CD1c-positive myeloid dendritic cell (primary cell): ENCODE measurements around the gene OGG1.

Experiments used
- DNase-seq: peaks from one replicate; pipeline ENCODE4 v3.0.0-alpha.2; 2016; ENCODE audit errors: extremely low spot score

Gene OGG1

GRCh38 chr3:9786209-9786739, 36.5 kb downstream of the OGG1 start:
- no peak for DNase-seq

GRCh38 chr3:9786825-9787669, 37.3 kb downstream of the OGG1 start:
- DNase-seq = peak; percentile 33

DNA sequence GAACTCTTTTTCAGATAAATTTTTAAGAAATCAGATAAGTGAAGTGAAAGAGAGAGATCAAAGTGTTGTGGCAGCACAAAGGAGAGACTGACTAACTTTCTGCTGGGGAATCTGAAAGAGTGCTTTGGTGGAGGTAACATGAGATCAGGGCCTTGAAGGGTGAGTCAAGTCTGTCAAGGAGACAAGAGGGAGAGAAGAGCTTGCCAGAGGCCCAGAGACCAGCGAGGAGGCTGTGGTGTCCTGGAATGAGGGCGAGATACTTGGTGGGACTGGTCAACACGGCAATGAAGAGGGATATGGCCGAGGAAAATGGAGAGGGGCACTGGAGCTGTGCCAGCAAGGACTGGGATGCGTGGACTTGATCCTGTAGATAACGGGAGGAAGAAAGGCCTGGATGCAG, 38.0 kb downstream of the OGG1 start:
- DNase-seq = no peak

DNA sequence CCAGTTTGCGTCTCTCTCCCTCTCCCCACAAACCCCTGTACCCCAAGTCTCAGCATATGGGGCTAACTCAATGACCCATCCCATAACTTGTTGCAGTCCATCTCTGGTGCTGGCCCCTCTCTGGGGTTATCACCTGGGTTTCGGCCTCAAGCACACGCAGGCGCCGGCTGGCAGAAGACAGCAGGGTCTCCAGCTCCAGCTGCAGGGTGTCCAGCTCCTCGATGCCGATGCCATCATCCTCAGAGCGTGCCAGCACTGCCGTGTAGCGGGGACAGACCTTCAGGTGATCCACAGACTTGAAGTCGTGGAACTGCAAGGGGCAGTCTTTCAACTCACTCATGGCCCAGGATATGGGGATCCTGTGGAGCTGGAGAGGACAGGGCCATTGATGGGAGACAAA, 41.4 kb downstream of the OGG1 start:
- DNase-seq = no peak

- no peak for DNase-seq
Measured at GRCh38 chr3:9791790-9792404, 42.1 kb downstream of the OGG1 start.

GRCh38 chr3:9792405-9793160, 42.8 kb downstream of the OGG1 start, which contains the start of the genes ARPC4 and TADA3:
TSS of gene ARPC4 (plus strand) at chr3:9793082. CDS start at chr3:9793122, 40 bp downstream.
TSS of gene TADA3 (minus strand) at chr3:9792473. CDS start at chr3:9791466, 1,007 bp downstream.
- DNase-seq = peak; percentile 94

DNA sequence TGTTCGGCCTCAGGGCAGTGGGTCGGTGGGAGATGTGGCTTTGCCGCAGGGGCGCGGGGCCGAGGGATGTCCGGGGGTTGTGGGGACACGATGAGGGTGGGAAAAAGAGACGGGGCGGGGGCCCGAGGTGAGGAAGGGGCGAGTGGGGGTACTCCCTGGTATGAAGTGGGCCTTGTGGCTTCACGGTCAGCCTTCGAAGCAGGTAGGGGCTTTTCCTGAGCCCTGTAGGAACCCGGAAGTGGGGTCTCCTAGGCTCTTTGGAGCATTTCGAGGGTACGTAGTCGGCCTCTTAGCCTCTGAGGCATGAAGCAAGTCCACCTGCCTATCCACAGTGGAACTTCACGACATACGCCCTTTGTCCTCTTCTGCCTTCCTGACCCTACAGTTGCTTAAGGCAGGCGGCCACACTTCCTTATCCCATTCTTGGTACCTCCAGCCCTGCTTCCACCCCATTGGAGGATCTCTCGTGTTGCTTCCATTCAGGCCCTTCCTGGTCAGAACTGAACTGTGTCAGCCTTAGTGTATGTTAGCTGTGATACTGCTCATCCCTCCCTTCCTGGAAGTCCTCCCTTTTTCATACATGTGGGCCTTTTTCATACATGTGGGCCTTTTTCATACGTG, 43.5 kb downstream of the OGG1 start:
- peak; percentile 76 for DNase-seq

DNA sequence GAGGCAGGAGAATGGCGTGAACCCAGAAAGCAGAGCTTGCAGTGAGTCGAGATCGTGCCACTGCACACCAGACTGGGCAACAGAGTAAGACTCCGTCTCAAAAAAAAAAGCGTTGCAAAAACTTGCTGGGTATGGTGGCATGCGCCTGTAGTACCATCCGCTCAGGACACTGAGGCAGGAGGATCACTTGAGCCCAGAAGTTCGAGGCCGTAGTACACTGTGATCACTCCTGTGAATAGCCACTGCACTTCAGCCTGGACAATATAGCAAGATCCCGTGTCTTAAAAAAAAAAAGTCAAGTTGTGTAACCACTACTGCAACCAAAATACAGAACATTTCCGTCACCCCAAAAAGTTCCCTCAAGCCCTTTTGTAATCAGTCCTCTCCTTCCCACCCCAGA, 44.6 kb downstream of the OGG1 start:
- no peak for DNase-seq

DNA sequence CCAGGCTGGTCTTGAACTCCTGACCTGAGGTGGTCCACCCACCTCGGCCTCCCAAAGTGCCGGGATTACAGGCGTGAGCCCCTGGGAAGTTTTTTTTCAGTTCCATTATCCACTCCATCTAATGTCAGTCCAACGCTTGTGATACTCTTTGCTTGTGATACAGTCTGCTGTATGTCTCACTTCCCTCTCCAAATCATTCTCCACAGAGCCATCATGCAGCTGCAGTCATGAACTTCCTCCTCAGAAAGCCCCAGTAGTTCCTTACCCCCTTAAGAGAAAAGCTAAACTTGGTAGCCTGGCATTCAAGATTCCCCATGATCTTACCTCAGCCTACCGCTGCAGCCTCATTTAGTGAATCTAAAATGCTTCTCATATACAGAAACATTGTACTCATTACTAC, 45.5 kb downstream of the OGG1 start:
- DNase-seq = peak; percentile 69

GRCh38 chr3:9797196-9797945, 47.6 kb downstream of the OGG1 start:
- DNase-seq = no peak

GRCh38 chr3:9800529-9800928, 50.8 kb downstream of the OGG1 start:
- no peak for DNase-seq

DNA sequence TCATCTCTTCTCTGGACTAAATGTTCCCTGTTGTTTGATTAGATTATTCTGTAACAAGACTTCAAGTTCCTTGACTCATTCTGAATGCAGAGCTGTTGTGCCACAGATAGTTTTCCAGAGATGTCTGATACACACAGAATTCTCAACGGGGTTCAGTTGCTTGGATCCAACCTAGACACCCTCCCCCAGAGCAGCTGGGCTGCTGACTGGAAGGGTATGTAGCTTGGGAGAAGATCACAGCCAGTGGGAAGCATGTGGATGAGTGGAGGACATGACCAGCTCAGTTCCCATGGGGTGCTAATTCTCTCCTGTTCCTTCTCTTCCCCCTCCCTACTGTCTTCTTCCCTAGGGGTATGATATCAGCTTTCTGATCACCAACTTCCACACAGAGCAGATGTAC, 53.7 kb downstream of the OGG1 start:
- DNase-seq = no peak

GRCh38 chr3:9804996-9805395, 55.2 kb downstream of the OGG1 start:
- no peak for DNase-seq

DNA sequence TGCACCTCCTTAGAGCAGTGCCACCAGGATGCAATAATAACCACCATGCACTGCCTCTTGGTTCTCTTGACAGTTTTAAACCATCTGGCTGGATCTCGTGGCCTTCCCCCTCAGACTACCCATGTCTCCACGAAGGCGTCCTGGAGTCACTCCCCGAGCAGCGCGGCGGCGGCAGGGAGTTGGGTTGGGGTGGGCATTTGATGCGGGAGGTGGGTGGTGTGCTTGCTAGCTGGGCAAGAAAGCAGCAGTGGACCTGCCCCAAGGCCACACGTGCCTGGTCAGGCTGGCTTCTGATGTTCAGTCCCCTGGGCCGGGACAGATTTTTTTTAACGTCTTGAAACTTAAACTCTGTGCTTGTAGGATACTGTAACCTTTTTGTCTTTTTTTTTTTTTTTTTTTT, 56.4 kb downstream of the OGG1 start:
- DNase-seq = no peak
